Measurements from ENCODE around the gene CDK8.

DNA sequence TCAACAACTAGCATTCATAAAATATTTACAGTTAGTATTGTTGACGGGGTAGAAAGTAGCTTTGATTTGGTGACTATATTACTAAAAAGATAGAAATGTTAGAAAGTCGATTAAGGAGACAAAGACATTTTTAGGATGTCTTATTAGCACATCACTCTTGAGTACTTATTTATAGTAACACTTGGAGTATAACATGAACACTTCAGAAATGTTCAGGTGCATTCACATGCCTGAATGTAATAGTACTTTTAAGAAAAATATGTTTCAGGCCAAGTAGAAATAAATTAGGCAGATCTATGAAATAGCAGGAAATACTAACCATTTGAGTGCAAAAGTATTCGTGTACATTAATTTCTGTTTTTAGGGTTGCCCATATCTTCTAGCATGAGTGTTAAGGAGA is 70.4 kb downstream of the CDK8 start:
- TF ChIP-seq, protein P1, sequence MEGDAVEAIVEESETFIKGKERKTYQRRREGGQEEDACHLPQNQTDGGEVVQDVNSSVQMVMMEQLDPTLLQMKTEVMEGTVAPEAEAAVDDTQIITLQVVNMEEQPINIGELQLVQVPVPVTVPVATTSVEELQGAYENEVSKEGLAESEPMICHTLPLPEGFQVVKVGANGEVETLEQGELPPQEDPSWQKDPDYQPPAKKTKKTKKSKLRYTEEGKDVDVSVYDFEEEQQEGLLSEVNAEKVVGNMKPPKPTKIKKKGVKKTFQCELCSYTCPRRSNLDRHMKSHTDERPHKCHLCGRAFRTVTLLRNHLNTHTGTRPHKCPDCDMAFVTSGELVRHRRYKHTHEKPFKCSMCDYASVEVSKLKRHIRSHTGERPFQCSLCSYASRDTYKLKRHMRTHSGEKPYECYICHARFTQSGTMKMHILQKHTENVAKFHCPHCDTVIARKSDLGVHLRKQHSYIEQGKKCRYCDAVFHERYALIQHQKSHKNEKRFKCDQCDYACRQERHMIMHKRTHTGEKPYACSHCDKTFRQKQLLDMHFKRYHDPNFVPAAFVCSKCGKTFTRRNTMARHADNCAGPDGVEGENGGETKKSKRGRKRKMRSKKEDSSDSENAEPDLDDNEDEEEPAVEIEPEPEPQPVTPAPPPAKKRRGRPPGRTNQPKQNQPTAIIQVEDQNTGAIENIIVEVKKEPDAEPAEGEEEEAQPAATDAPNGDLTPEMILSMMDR (IDR thresholded peaks at IDR 0.05), result no peak
- TF ChIP-seq POLR2A (IDR thresholded peaks at IDR 0.05), result no peak
